Small intestine (tissue), 7 donors: Measurements from ENCODE around the gene MAN2B2. TPM values are rescaled to one million over a fixed set of nuclear protein-coding genes. Genes with fewer than 3 reads are reported as not detected.
A peak's percentile ranks its signal among the peaks of the same experiment; 100 is the strongest.

Source experiments
- DNase-seq, 2 donors: peaks; one replicate each; pipeline versions ENCODE4 v3.0.0 to v3.0.0-alpha.2; 2013
- FAIRE-seq: peaks from 2 replicates; lab custom pipeline; 2012; peaks lifted over from hg19 to GRCh38; lab: Jason Lieb, UNC
- H3K27ac ChIP-seq, 3 donors: one replicate each; pipeline ENCODE4 v1.5.1; 2013; ENCODE audit warnings: low read length in 2 of 3, mild to moderate bottlenecking in 2 of 3, control low read depth in 1 of 3, inconsistent platforms in 1 of 3, low read depth in 1 of 3, moderate library complexity in 1 of 3
- H3K27me3 ChIP-seq, 3 donors: one replicate each; pipeline ENCODE4 v1.6.1; 2013; ENCODE audit warnings: low read length in 3 of 3, inconsistent platforms in 1 of 3; ENCODE audit not compliant: control insufficient read depth in 3 of 3, insufficient read depth in 3 of 3
- H3K36me3 ChIP-seq, 3 donors: one replicate each; pipeline ENCODE4 v1.6.1; 2013; ENCODE audit warnings: low read length in 3 of 3, inconsistent platforms in 1 of 3, low read depth in 1 of 3, mild to moderate bottlenecking in 1 of 3, moderate library complexity in 1 of 3; ENCODE audit not compliant: control insufficient read depth in 3 of 3, insufficient read depth in 2 of 3
- H3K4me1 ChIP-seq, 3 donors: one replicate each; pipeline ENCODE4 v1.6.1; 2013; ENCODE audit warnings: low read length in 2 of 3, inconsistent platforms in 1 of 3, low read depth in 1 of 3, mild to moderate bottlenecking in 1 of 3, moderate library complexity in 1 of 3; ENCODE audit not compliant: control insufficient read depth in 3 of 3, insufficient read depth in 2 of 3
- H3K4me3 ChIP-seq, 3 donors: one replicate each; pipeline ENCODE4 v1.5.1; 2013; ENCODE audit warnings: low read length in 3 of 3, control low read depth in 1 of 3, inconsistent platforms in 1 of 3, low read depth in 1 of 3, mild to moderate bottlenecking in 1 of 3, moderate library complexity in 1 of 3
- H3K9me3 ChIP-seq, 2 donors: one replicate each; pipeline ENCODE4 v1.6.1; 2013; ENCODE audit warnings: low read depth in 1 of 2, low read length in 1 of 2; ENCODE audit not compliant: control insufficient read depth in 2 of 2, insufficient read depth in 1 of 2
- WGBS, 3 donors: extraction: QIAGEN DNeasy Blood & Tissue Kit; methylation state at CpG; one replicate each; pipeline ENCODE4 v1.1.7; 2013; 5-methylcytosine and 5-hydroxymethylcytosine counted together
- polyA plus RNA-seq, 4 donors: library from polyadenylated mRNA; stranded (reverse) in 3 of 4; unstranded in 1 of 4; fragments of 200-250 nt in 3 of 4; fragments of 120-200 nt in 1 of 4; gene quantifications; one replicate each; pipeline versions ENCODE4 v1.2.1 to v1.2.3, GENCODE V29; 2013
- donor health status: healthy with polysubstance abuse.
- donor health status: control.
- donor health status: control.
- donor health status: Bipolar disorder and iron deficiency.
- donor health status: healthy.

Gene MAN2B2
- polyA plus RNA-seq, 4 donors, result 4.1 to 22.4 (median 8.8) TPM

DNA sequence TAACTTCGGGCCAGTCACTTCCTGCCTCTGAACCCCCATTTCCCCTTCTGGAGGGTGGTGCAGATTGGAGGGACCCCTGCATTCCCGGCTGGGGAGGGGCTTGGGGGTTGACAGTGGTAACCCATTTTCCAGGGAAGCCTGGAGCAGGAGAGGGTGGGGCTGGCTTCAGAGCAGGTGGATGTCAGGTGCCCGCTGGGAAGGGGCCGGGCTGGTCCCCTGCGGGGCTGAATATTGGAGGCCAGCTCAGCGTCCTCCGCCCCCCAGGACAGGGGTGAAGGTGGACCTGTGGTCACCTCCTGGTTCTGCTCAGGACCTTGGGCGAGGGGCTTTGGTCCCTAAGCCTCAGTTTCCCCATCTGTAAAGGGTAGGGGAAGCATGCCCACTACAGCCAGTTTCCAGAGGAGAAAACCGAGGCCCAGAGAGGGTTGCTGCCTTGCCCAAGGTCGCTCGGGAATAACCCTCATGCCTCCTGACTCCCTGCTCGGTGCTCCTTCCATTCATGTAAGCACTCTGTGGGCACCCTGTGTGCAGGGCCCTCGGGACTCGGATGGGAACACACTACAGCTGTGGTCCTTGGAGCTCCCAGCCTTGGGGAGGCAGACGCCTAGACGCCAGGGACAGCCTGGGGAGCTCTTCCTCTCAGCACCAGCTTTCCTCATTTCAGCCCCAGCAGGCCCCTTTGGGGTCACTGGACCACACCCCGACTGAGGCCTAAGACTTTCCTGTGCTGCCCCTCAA, 683 bp downstream of the MAN2B2 start:
- FAIRE-seq, result no peak
- DNase-seq, result no peak
- Histone ChIP-seq H3K27ac (peak overlapping the region in 1 of 3 donors; percentile 51), H3K9me3 (peaks cover 0 to 3% of the 10 kb centered on the region in 2 donors), H3K27me3 (peaks cover 0 to 21% (median 0%) of the 10 kb centered on the region in 3 donors), H3K4me1 (peaks cover 0 to 8% (median 0%) of the 10 kb centered on the region in 3 donors), H3K4me3 (peak overlapping the region; percentile 44 to 89 (median 63)), H3K36me3 (peaks cover 4 to 23% (median 5%) of the 10 kb centered on the region in 3 donors)
- WGBS, 3 donors, result 42 to 60% (median 43%) methylated on average over 17 of the region's 17 CpGs

DNA sequence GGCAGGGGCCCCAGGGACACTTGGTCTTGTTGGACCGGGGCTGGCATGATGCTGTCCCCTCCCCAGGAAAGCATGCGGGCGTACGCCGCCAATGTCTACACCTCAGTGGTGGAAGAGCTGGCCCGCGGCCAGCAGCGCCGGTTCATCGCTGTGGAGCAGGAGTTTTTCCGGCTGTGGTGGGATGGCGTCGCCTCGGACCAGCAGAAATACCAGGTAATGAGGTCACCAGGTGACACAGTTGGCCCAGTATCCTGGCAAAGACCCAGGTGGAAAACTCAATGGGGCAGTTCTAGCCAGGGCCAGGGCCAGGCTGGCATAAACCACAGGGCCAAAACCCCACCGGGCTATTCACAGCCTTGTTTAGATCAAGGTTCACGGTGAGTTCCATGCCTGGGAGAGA, 1.5 kb downstream of the MAN2B2 start:
- FAIRE-seq (no peak), DNase-seq (no peak)
- no peak overlapping the region for H3K27ac ChIP-seq

DNA sequence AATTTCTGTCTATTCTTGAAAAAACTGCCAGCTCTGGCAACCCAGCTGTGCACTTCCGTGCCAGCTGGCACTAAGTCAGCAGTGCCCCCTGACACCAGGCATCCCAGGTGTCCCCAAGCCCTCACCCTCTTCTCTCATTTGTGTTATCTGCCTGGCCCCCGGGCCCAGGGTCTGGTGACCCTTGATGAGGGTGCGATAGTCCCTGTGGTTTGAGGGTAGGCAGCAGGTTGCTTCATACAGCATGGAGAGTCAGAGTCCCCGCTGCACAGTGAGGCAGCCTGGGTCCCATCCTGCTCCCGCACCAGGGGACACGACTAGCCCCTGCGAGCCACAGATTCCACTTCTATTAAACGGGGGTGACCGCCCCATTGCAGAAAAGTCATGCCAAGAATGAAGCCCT, 1.9 kb downstream of the MAN2B2 start:
- no peaks in the 10 kb centered on the region for H3K9me3 ChIP-seq
- H3K4me3 ChIP-seq, result no peak overlapping the region
- DNase-seq (no peak), FAIRE-seq (no peak)
- H3K4me1 ChIP-seq, result peaks cover 0 to 8% (median 0%) of the 10 kb centered on the region in 3 donors
- H3K36me3 ChIP-seq, result peaks cover 4 to 35% (median 7%) of the 10 kb centered on the region in 3 donors
- H3K27ac ChIP-seq, result no peak overlapping the region
- 87 to 95% (median 93%) methylated on average over 9 of the region's 9 CpGs for WGBS, 3 donors
- peaks cover 0 to 11% (median 0%) of the 10 kb centered on the region in 3 donors for H3K27me3 ChIP-seq

More for the DNA sequence above, 1.5 kb downstream of the MAN2B2 start:
- peaks cover 0 to 15% (median 0%) of the 10 kb centered on the region in 3 donors for H3K27me3 ChIP-seq
- H3K36me3 ChIP-seq, result peaks cover 4 to 31% (median 7%) of the 10 kb centered on the region in 3 donors
- peaks cover 0 to 8% (median 0%) of the 10 kb centered on the region in 3 donors for H3K4me1 ChIP-seq
- 51 to 88% (median 54%) methylated on average over 13 to 16 of the region's 16 CpGs for WGBS, 3 donors
- H3K4me3 ChIP-seq, result no peak overlapping the region
- peaks cover 0 to 3% of the 10 kb centered on the region in 2 donors for H3K9me3 ChIP-seq

DNA sequence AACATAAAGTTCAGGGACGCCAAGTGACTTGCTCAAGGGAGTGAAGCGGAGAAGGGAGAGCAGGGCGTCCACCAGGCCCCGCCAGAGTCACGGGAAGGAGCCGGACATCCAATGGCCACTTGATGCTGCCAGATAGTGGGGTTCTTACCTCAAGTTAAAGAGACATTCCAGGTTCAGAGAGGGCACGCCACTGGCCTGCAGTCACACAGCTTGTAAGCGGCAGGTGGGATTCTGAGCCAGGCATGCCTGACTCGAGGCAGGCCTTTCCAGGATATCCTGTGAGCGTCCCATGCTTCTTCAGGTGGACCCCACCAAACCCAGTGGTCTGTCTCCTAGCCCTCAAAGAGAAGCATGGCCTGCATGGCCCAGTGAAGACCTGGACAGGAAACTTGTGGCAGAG, 2.4 kb downstream of the MAN2B2 start:
- Histone ChIP-seq H3K36me3 (peaks cover 4 to 36% (median 7%) of the 10 kb centered on the region in 3 donors), H3K27ac (no peak overlapping the region), H3K4me1 (peaks cover 0 to 8% (median 0%) of the 10 kb centered on the region in 3 donors), H3K27me3 (peaks cover 0 to 11% (median 0%) of the 10 kb centered on the region in 3 donors), H3K4me3 (no peak overlapping the region), H3K9me3 (no peaks in the 10 kb centered on the region)
- DNase-seq (no peak), FAIRE-seq (no peak)
- 93 to 96% (median 95%) methylated on average over 10 of the region's 10 CpGs for WGBS, 3 donors

DNA sequence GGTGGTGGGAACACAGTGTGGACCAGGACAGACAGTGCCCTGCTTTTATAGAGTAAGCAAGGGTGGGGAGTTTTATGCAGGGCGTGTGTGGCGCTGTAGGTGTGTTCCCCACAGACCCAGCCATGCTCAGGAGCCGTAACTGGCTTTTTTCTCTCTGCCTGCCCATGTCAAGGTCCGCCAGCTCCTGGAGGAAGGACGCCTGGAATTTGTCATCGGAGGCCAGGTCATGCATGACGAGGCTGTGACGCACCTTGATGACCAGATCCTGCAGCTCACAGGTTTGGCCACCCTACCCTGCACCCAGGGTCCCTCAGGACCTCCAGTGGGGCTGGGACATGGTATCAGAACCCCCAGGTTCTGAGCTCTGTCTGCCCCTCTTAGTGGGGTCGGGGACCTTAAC, 3.2 kb downstream of the MAN2B2 start:
- Histone ChIP-seq H3K4me1 (peaks cover 0 to 8% (median 0%) of the 10 kb centered on the region in 3 donors), H3K4me3 (no peak overlapping the region), H3K27me3 (peaks cover 0 to 9% (median 0%) of the 10 kb centered on the region in 3 donors), H3K9me3 (peaks cover 0 to 6% of the 10 kb centered on the region in 2 donors), H3K27ac (no peak overlapping the region), H3K36me3 (peaks cover 4 to 40% (median 7%) of the 10 kb centered on the region in 3 donors)
- no peak for DNase-seq
- 94 to 97% (median 96%) methylated on average over 9 of the region's 9 CpGs for WGBS, 3 donors
- FAIRE-seq, result no peak

DNA sequence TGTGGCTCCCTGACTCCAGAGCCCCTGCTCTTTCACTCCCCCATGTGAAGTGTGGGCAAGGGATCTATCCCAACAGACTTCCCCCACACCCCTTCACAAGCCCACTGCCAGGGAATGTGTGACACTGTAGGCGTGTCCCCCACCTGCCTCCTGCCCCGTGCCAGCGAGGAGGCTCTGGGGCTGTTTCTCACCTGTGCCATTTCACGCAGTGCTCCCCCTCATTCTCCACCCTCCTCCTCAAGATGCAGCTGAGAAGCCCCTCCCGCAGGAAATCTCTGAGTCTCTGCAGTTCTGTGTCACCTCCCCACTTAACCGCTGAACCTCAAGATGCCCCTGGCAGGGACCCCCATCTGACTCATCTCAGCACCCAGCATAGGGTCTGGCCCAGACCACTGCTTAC, 5.4 kb downstream of the MAN2B2 start:
- Histone ChIP-seq H3K36me3 (peaks cover 4 to 50% (median 7%) of the 10 kb centered on the region in 3 donors), H3K4me1 (peaks cover 0 to 5% (median 0%) of the 10 kb centered on the region in 3 donors), H3K4me3 (no peak overlapping the region), H3K27ac (no peak overlapping the region), H3K9me3 (peaks cover 0 to 18% of the 10 kb centered on the region in 2 donors), H3K27me3 (no peaks in the 10 kb centered on the region)
- WGBS, 3 donors, result 94 to 98% (median 95%) methylated on average over 6 of the region's 6 CpGs
- FAIRE-seq, result no peak
- no peak for DNase-seq

DNA sequence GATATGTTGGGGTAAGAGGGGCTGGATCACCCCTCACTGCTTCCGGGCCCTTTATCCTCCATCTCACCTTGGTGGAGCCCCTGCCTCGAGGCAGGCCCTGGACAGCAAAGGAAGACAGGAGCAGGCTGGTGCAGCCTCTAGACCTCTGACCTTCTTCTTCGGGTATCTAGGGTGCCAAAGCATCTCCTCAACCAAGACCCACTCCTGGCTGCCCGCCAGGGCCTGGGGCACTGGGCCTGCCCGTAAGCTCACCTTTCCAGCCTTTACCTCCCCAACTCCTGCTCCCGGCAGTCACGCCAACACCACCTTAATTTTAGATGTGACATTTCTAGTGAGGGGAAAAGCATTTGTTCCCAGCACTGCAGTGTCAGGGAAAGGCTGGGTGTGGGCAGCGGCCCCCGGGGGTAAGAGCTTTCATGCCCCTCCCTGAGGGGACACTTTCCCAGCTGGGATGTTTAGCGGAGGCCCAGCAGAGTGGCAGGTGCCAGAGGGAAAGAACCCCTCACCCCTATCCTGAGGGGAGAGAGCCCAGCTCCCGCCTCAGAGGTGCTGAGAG, 6.7 kb downstream of the MAN2B2 start:
- Histone ChIP-seq H3K27ac (no peak overlapping the region), H3K9me3 (peaks cover 0 to 21% of the 10 kb centered on the region in 2 donors), H3K36me3 (peaks cover 4 to 50% (median 7%) of the 10 kb centered on the region in 3 donors), H3K4me3 (no peak overlapping the region), H3K4me1 (no peaks in the 10 kb centered on the region), H3K27me3 (no peaks in the 10 kb centered on the region)
- FAIRE-seq (no peak), DNase-seq (no peak)
- 89 to 99% (median 94%) methylated on average over 11 of the region's 11 CpGs for WGBS, 3 donors

DNA sequence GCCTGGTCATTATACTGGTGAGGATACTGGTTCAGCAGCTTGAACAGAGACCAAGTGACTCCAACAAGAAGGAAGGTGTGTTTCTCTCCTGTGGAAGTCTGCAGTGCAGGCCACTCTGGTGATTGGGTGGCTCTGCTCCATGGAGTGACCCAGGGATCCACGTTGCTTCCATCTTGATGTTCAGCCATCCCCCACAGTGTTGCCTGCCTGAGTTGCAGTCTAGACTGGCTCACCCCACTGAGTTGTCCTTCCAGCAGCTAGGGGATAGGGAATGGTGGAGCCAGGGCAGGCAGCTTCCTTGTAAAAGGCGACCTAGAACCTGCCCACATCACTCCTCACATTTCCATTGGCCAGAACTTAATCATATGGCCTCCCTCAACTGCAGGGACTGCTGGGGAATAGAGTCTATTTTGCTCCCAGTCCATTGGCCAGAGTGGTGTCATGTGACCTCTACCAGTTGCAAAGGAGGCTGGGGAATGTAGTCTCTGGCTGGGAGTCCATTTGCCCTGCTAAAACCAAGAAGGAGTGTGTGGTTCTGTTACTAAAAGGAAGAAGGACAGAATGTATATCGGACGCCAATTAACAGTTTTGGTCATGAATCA, 8.0 kb downstream of the MAN2B2 start:
- H3K27me3 ChIP-seq, result no peaks in the 10 kb centered on the region
- peaks cover 0 to 21% of the 10 kb centered on the region in 2 donors for H3K9me3 ChIP-seq
- DNase-seq, result peak in 1 of 2 donors; percentile 28
- no peak overlapping the region for H3K27ac ChIP-seq
- no peak overlapping the region for H3K4me3 ChIP-seq
- H3K36me3 ChIP-seq, result peaks cover 4 to 42% (median 4%) of the 10 kb centered on the region in 3 donors
- H3K4me1 ChIP-seq, result no peaks in the 10 kb centered on the region
- no peak for FAIRE-seq
- WGBS, 3 donors, result 92 to 98% (median 93%) methylated on average over 4 of the region's 4 CpGs
